Activated CD8-positive, alpha-beta T cell treated with anti-CD3 and anti-CD28 coated beads for 36 hours (primary cell): ENCODE results near the gene CMC2. TPM values are rescaled to one million over a fixed set of nuclear protein-coding genes. Genes with fewer than 3 reads are reported as not detected.

Experiments
- ATAC-seq: fragments of 200-7000 bp; cut with Tn5 transposase; one replicate; pipeline ENCODE4 v1.10.0; 2021; ENCODE audit warnings: mild to moderate bottlenecking, moderate library complexity
- CTCF ChIA-PET: fragments of 350-600 bp; sonication (Branson Sonifier 250); formaldehyde crosslinking; loops from one replicate; lab custom pipeline; 2021; ENCODE audit warnings: antibody characterized with exemption; lab: Charles Lee
- POLR2A ChIA-PET: fragments of 350-600 bp; sonication (Branson Sonifier 250); formaldehyde crosslinking; loops from one replicate; lab custom pipeline; 2021; ENCODE audit warnings: antibody characterized with exemption; lab: Charles Lee
- DNase-seq: peaks from one replicate; pipeline ENCODE4 v3.0.0-alpha.2; 2020
- H3K27ac Mint-ChIP-seq: one replicate; pipeline ENCODE4 v1.8.0; 2021; ENCODE audit warnings: mild to moderate bottlenecking, mixed read lengths
- H3K27me3 Mint-ChIP-seq: one replicate; pipeline ENCODE4 v1.8.0; 2021; ENCODE audit warnings: mixed read lengths
- H3K36me3 Mint-ChIP-seq: one replicate; pipeline ENCODE4 v1.8.0; 2021; ENCODE audit warnings: low read depth, mixed read lengths
- H3K4me1 Mint-ChIP-seq: one replicate; pipeline ENCODE4 v1.8.0; 2021; ENCODE audit warnings: low read depth, mixed read lengths
- H3K4me3 Mint-ChIP-seq: one replicate; pipeline ENCODE4 v1.8.0; 2021; ENCODE audit warnings: mild to moderate bottlenecking, moderate library complexity, mixed read lengths
- H3K9me3 Mint-ChIP-seq: one replicate; pipeline ENCODE4 v1.8.0; 2021; ENCODE audit warnings: mixed read lengths
- intact Hi-C: fragments of 100-400 bp; cut with micrococcal nuclease; formaldehyde crosslinking; loops from one replicate; pipeline ENCODE4 v1.10.0; 2022
- total RNA-seq, 2 experiments: library from RNA; stranded (reverse); gene quantifications; one replicate each; pipeline ENCODE4 v1.2.3, GENCODE V29; 2021
- TF ChIP-seq, protein P1 (sequence below): fragments of 200-600 bp; IDR thresholded peaks from one replicate; pipeline ENCODE4 v1.8.0; 2022; ENCODE audit warnings: antibody characterized with exemption, mild to moderate bottlenecking

The CMC2 gene
- total RNA-seq, 2 experiments from 2014 or later: 105 to 106 TPM

DNA sequence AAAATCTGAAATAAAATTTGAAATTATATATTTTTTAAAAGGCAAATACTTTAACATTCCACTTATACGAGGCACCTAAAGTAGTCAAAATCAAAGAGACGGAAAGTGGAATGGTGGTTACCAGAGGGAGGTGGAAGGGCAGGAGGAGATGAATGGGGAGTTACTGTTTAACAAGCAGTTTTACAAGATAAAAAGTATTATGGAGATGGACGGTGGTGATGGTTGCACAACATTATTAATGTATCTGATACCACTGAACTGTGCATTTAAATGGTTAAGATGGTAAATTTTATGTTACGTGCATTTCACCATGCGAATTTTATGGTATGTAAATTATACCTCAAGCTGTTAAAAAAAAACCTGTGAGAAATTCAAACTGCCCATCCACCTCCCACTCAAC is 5.4 kb downstream of the CMC2 start:
- Mint-ChIP-seq H3K4me1 (peaks cover 80% of the 10 kb centered on the region), H3K9me3 (no peaks in the 10 kb centered on the region), H3K36me3 (peaks cover 34% of the 10 kb centered on the region), H3K27ac (no peak overlapping the region), H3K4me3 (no peak overlapping the region), H3K27me3 (no peaks in the 10 kb centered on the region)
- intact Hi-C loops: no loop called here
- DNase-seq (no peak), ATAC-seq (no peak)
- POLR2A ChIA-PET: no interaction called here
- CTCF ChIA-PET: interaction anchor here (1.1 kb wide), 1 partner anchor 35 kb away, joined by 7 read pairs; the partner anchor contains the start of gene ATMIN
- TF ChIP-seq, protein P1, sequence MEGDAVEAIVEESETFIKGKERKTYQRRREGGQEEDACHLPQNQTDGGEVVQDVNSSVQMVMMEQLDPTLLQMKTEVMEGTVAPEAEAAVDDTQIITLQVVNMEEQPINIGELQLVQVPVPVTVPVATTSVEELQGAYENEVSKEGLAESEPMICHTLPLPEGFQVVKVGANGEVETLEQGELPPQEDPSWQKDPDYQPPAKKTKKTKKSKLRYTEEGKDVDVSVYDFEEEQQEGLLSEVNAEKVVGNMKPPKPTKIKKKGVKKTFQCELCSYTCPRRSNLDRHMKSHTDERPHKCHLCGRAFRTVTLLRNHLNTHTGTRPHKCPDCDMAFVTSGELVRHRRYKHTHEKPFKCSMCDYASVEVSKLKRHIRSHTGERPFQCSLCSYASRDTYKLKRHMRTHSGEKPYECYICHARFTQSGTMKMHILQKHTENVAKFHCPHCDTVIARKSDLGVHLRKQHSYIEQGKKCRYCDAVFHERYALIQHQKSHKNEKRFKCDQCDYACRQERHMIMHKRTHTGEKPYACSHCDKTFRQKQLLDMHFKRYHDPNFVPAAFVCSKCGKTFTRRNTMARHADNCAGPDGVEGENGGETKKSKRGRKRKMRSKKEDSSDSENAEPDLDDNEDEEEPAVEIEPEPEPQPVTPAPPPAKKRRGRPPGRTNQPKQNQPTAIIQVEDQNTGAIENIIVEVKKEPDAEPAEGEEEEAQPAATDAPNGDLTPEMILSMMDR: no peak

DNA sequence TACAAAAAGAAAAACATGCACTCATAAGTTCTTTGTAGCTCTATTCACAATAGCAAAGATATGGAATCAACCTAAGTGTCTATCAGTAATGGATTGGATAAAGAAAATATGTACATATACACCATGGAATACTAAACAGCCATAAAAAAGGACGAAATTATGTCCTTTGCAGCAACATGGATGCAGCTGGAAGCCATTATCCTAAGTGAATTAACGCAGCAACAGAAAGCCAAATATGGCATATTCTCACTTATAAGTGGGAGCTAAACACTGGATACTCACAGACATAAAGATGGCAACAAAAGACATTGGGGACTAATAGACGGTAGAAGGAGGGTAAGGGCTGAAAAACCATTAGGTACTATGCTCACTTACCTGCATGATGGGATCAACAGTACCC is 5.8 kb downstream of the CMC2 start:
- ChIA-PET CTCF (interaction anchor here (1.1 kb wide), 1 partner anchor 35 kb away, joined by 7 read pairs; the partner anchor contains the start of gene ATMIN), POLR2A (interaction anchor here (0.6 kb wide), 1 partner anchor 417 kb away, joined by 3 read pairs; no protein-coding TSS in a partner anchor)
- H3K4me1 Mint-ChIP-seq: peaks cover 80% of the 10 kb centered on the region
- no peaks in the 10 kb centered on the region for H3K27me3 Mint-ChIP-seq
- no peak overlapping the region for H3K27ac Mint-ChIP-seq
- intact Hi-C loops: no loop called here
- TF ChIP-seq, protein P1: no peak
- peaks cover 34% of the 10 kb centered on the region for H3K36me3 Mint-ChIP-seq
- DNase-seq (no peak), ATAC-seq (no peak)
- no peak overlapping the region for H3K4me3 Mint-ChIP-seq
- no peaks in the 10 kb centered on the region for H3K9me3 Mint-ChIP-seq

DNA sequence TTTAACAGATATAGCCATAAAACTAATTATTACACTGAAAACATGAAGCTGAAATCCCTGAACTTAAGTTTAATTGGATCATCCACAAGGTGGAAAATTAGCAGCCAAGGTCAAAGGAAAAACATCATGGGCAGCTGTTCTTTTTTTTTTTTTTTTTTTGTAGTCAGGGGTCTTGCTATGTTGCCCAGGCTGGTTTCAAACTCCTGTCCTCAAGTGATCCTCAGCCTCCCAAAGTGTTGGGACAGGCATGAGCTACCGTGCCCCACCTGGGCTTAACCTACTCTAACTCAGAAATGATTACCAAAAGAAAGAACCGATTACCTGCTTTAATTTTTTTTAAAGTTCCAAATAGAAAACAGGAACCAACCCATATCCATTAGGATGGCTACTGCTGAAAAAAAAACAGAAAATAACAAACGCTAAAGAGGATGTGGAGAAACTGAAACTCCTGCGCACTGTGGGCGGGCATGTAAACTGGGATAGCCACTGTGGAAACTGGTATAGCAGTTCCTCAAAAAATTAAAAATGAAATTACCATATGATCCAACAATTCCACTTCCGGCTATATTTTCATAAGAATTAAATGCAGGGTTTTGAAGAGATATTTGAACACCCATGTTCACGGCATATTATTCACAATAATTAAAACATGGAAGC is 8.6 kb downstream of the CMC2 start:
- ChIA-PET POLR2A (interaction anchor here (1.3 kb wide), 1 partner anchor 316 kb away, joined by 3 read pairs; the partner anchor contains the start of gene GAN), CTCF (interaction anchor here (0.9 to 1.1 kb wide), 2 partner anchors 37 to 38 kb away, joined by 3 to 6 read pairs; partner anchors contain the start of gene ATMIN)
- intact Hi-C loops: no loop called here
- H3K36me3 Mint-ChIP-seq: peaks cover 47% of the 10 kb centered on the region
- no peak for ATAC-seq
- no peaks in the 10 kb centered on the region for H3K9me3 Mint-ChIP-seq
- peaks cover 70% of the 10 kb centered on the region for H3K4me1 Mint-ChIP-seq
- H3K27ac Mint-ChIP-seq: peak overlapping the region; percentile 69
- DNase-seq: no peak
- TF ChIP-seq, protein P1: no peak
- no peaks in the 10 kb centered on the region for H3K27me3 Mint-ChIP-seq
- H3K4me3 Mint-ChIP-seq: peak overlapping the region; percentile 36

DNA sequence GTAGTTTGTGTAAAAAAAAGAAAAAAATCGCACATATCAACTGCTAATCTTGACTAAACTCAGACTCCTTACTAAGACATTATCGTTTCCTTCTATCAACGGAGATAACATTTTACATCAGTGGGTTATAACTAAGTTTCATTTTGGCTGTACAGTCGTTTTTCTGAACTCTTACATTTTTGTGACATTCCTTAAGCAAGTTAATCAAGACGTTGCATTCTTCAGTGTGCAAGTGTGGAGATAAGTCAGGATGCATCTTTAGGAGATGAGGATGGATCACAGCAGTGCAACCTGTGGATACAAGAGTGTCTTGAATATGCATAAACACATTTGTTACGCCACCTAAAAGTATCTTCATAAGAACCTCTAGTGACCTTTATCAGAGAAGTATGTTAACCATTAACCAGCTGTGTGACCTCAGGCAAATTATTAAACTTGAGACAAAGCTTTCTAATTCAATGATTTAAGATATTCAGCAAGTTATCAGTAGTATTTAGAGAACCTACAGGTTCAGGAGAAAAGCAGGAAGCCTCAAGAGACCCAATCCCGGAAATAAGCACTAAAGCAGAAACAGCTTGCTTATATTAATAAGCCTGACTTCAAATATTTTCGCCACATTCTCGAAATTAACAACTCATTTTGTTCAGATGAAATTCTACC is 9.4 kb downstream of the CMC2 start:
- Mint-ChIP-seq H3K4me3 (peak overlapping the region; percentile 77), H3K27me3 (no peaks in the 10 kb centered on the region), H3K9me3 (no peaks in the 10 kb centered on the region), H3K4me1 (peaks cover 64% of the 10 kb centered on the region), H3K27ac (peak overlapping the region; percentile 96), H3K36me3 (peaks cover 49% of the 10 kb centered on the region)
- TF ChIP-seq, protein P1: no peak
- intact Hi-C loops: no loop called here
- POLR2A ChIA-PET: interaction anchor here (1.3 kb wide), 1 partner anchor 317 kb away, joined by 3 read pairs; the partner anchor contains the start of gene GAN
- CTCF ChIA-PET: interaction anchor here (1.0 to 1.1 kb wide), 2 partner anchors 8 to 39 kb away, joined by 4 to 6 read pairs; partner anchors contain the start of gene ATMIN
- DNase-seq: no peak
- ATAC-seq: peak; percentile 65
